Hepatocyte (in vitro differentiated cells): ENCODE measurements around the gene OR6N2. TPM values are rescaled to one million over a fixed set of nuclear protein-coding genes. Genes with fewer than 3 reads are reported as not detected.

Source experiments
- DNase-seq: peaks from one replicate; pipeline ENCODE4 v3.0.0-alpha.2; 2016; ENCODE audit warnings: low spot score
- H2AFZ ChIP-seq: fragments of 200-600 bp; sonication (generic); 2 replicates; pipeline ENCODE4 v1.6.0; 2016; ENCODE audit warnings: antibody characterized with exemption, mild to moderate bottlenecking
- H3K27ac ChIP-seq: fragments of 200-600 bp; sonication (generic); 2 replicates; pipeline ENCODE4 v1.5.1; 2016; ENCODE audit warnings: mild to moderate bottlenecking
- H3K27me3 ChIP-seq: fragments of 200-600 bp; sonication (generic); 2 replicates; pipeline ENCODE4 v1.6.1; 2016
- H3K36me3 ChIP-seq: fragments of 200-600 bp; sonication (generic); replicated peaks from 2 replicates; pipeline ENCODE4 v1.5.1; 2016; ENCODE audit warnings: low read depth; ENCODE audit not compliant: insufficient read depth
- H3K4me1 ChIP-seq: fragments of 200-600 bp; sonication (generic); 2 replicates; pipeline ENCODE4 v1.5.1; 2016; ENCODE audit warnings: mild to moderate bottlenecking, moderate library complexity; ENCODE audit not compliant: insufficient read depth
- H3K4me2 ChIP-seq: fragments of 200-600 bp; sonication (generic); 2 replicates; pipeline ENCODE4 v1.6.0; 2016
- H3K4me3 ChIP-seq: fragments of 200-600 bp; sonication (generic); 2 replicates; pipeline ENCODE4 v1.5.1; 2016; ENCODE audit warnings: mild to moderate bottlenecking
- H3K79me2 ChIP-seq: fragments of 200-600 bp; sonication (generic); 2 replicates; pipeline ENCODE4 v1.6.0; 2017; ENCODE audit warnings: mild to moderate bottlenecking
- H3K9me2 ChIP-seq: fragments of 200-600 bp; sonication (generic); replicated peaks from 2 replicates; pipeline ENCODE4 v1.6.0; 2017; ENCODE audit warnings: mild to moderate bottlenecking; ENCODE audit not compliant: insufficient read depth
- H3K9me3 ChIP-seq: fragments of 200-600 bp; sonication (generic); 2 replicates; pipeline ENCODE4 v1.5.1; 2016; ENCODE audit warnings: low read depth, mild to moderate bottlenecking
- H4K20me1 ChIP-seq: fragments of 200-600 bp; sonication (generic); 2 replicates; pipeline ENCODE4 v1.6.0; 2016; ENCODE audit warnings: mild to moderate bottlenecking; ENCODE audit not compliant: insufficient read depth, poor library complexity, severe bottlenecking
- CTCF ChIP-seq: fragments of 200-600 bp; sonication (generic); IDR thresholded peaks from 2 replicates; pipeline ENCODE4 v1.5.1; 2016; ENCODE audit warnings: antibody characterized with exemption, mild to moderate bottlenecking; ENCODE audit not compliant: poor library complexity
- EZH2 ChIP-seq: fragments of 200-600 bp; sonication (generic); IDR thresholded peaks from 2 replicates; pipeline ENCODE4 v1.6.1; 2016; ENCODE audit warnings: antibody characterized with exemption, mild to moderate bottlenecking, borderline replicate concordance
- EZH2phosphoT487 ChIP-seq: fragments of 200-600 bp; sonication (generic); IDR thresholded peaks from one replicate; pipeline ENCODE4 v1.6.1; 2018; ENCODE audit warnings: antibody characterized with exemption, mild to moderate bottlenecking, low read depth, moderate library complexity; ENCODE audit not compliant: unreplicated experiment, severe bottlenecking
- WGBS: methylation state at CpG from one replicate; pipeline ENCODE4 v1.1.6; 2016; ENCODE audit warnings: low lambda C conversion rate; ENCODE audit errors: missing lambda C conversion rate; 5-methylcytosine and 5-hydroxymethylcytosine counted together
- polyA plus RNA-seq: library from polyadenylated mRNA; unstranded; fragments of >200 nt; fragmentation: Nextera tagmentation; extraction: Ambion mirVana; gene quantifications from 2 replicates; pipeline ENCODE4 v1.2.1, GENCODE V29; 2016
- total RNA-seq: library from RNA; depleted of rRNA; stranded (reverse); fragments of >200 nt; gene quantifications from 2 replicates; pipeline ENCODE4 v1.2.3, GENCODE V29; 2014

OR6N2 gene
- total and polyA plus RNA-seq, 2 experiments from 2014 or later, result not detected

- no peak overlapping the region for H3K27ac ChIP-seq
- 64% methylated on average over 7 of the region's 7 CpGs for WGBS
- no peak for DNase-seq
These were observed 38.7 kb upstream of the OR6N2 start for GRCh38 chr1:158819461-158820443.

GRCh38 chr1:158818975-158819431 lies 38.0 kb upstream of the OR6N2 start:
- Histone ChIP-seq H3K4me1 (no peaks in the 10 kb centered on the region), H3K9me2 (no peaks in the 10 kb centered on the region), H3K9me3 (no peaks in the 10 kb centered on the region), H3K27me3 (no peaks in the 10 kb centered on the region), H3K27ac (no peak overlapping the region), H4K20me1 (no peaks in the 10 kb centered on the region), H2AFZ (no peak overlapping the region), H3K4me3 (no peak overlapping the region), H3K79me2 (no peaks in the 10 kb centered on the region), H3K36me3 (no peaks in the 10 kb centered on the region), H3K4me2 (no peak overlapping the region)
- WGBS, result 78% methylated on average over 1 of the region's 1 CpG
- DNase-seq, result no peak
- TF ChIP-seq EZH2phosphoT487 (no peak), EZH2 (no peak), CTCF (no peak)

More at GRCh38 chr1:158819461-158820443, 38.7 kb upstream of the OR6N2 start:
- Histone ChIP-seq H3K4me2 (no peak overlapping the region), H3K9me2 (no peaks in the 10 kb centered on the region), H3K9me3 (no peaks in the 10 kb centered on the region), H3K4me3 (no peak overlapping the region), H3K27me3 (no peaks in the 10 kb centered on the region), H3K79me2 (no peaks in the 10 kb centered on the region), H3K4me1 (no peaks in the 10 kb centered on the region), H4K20me1 (no peaks in the 10 kb centered on the region), H2AFZ (no peak overlapping the region), H3K36me3 (no peaks in the 10 kb centered on the region)
- TF ChIP-seq EZH2, result no peak
- no peak for TF ChIP-seq CTCF
- TF ChIP-seq EZH2phosphoT487, result no peak

GRCh38 chr1:158818560-158818959 lies 37.6 kb upstream of the OR6N2 start:
- Histone ChIP-seq H3K9me3 (no peaks in the 10 kb centered on the region), H3K9me2 (no peaks in the 10 kb centered on the region), H3K4me2 (no peak overlapping the region), H3K4me1 (no peaks in the 10 kb centered on the region), H4K20me1 (no peaks in the 10 kb centered on the region), H2AFZ (no peak overlapping the region), H3K27me3 (no peaks in the 10 kb centered on the region), H3K36me3 (no peaks in the 10 kb centered on the region), H3K79me2 (no peaks in the 10 kb centered on the region), H3K27ac (no peak overlapping the region), H3K4me3 (no peak overlapping the region)
- no peak for DNase-seq
- 90% methylated on average over 1 of the region's 1 CpG for WGBS
- TF ChIP-seq EZH2 (no peak), CTCF (no peak), EZH2phosphoT487 (no peak)
